SK-N-SH treated with all-trans-retinoic acid at 6 μM for 48 hours (cell line): ENCODE measurements around the gene CACNA1D.

Experiments used
- ATAC-seq: fragments of 200-7000 bp; cut with Tn5 transposase; 3 replicates; pipeline ENCODE4 v1.9.1; 2020; ENCODE audit warnings: mild to moderate bottlenecking, moderate library complexity
- ARNTL ChIP-seq: fragments of 450-650 bp; formaldehyde crosslinking; IDR thresholded peaks from 2 replicates; pipeline ENCODE4 v1.5.0; 2020; ENCODE audit warnings: low read depth, mild to moderate bottlenecking, moderate library complexity, borderline replicate concordance
- BACH2 ChIP-seq: fragments of 250-450 bp; sonication (Bioruptor Pico); IDR thresholded peaks from 2 replicates; pipeline ENCODE4 v1.9.0; 2021; ENCODE audit warnings: mild to moderate bottlenecking, borderline replicate concordance
- CREB5 ChIP-seq: fragments of 250-450 bp; sonication (Bioruptor Pico); IDR thresholded peaks from 2 replicates; pipeline ENCODE4 v1.5.1; 2020; ENCODE audit warnings: low read depth, mild to moderate bottlenecking, moderate library complexity
- CSDC2 ChIP-seq: fragments of 250-450 bp; sonication (Bioruptor Pico); IDR thresholded peaks from 2 replicates; pipeline ENCODE4 v1.5.0; 2020; ENCODE audit warnings: mild to moderate bottlenecking, moderate library complexity
- ESRRG ChIP-seq: fragments of 250-450 bp; sonication (Bioruptor Pico); IDR thresholded peaks from 2 replicates; pipeline ENCODE4 v1.6.1; 2021; ENCODE audit warnings: mild to moderate bottlenecking
- GLIS3 ChIP-seq: fragments of 250-450 bp; sonication (Bioruptor Pico); IDR thresholded peaks from 2 replicates; pipeline ENCODE4 v1.5.0; 2020; ENCODE audit warnings: mild to moderate bottlenecking, moderate library complexity
- ISL1 ChIP-seq: fragments of 250-450 bp; sonication (Bioruptor Pico); IDR thresholded peaks from 2 replicates; pipeline ENCODE4 v2.1.2; 2022; ENCODE audit warnings: mild to moderate bottlenecking, moderate library complexity
- OSR1 ChIP-seq: fragments of 250-450 bp; sonication (Bioruptor Pico); IDR thresholded peaks from 2 replicates; pipeline ENCODE4 v1.8.0; 2022; ENCODE audit warnings: moderate library complexity, mild to moderate bottlenecking, inconsistent platforms
- PPARA ChIP-seq: fragments of 250-450 bp; sonication (Bioruptor Pico); IDR thresholded peaks from 2 replicates; pipeline ENCODE4 v1.5.0; 2020; ENCODE audit warnings: mild to moderate bottlenecking, borderline replicate concordance
- RARB ChIP-seq: fragments of 250-450 bp; sonication (Bioruptor Pico); IDR thresholded peaks from 2 replicates; pipeline ENCODE4 v1.8.0; 2021; ENCODE audit warnings: mild to moderate bottlenecking, moderate library complexity
- SNAI2 ChIP-seq: fragments of 250-450 bp; sonication (Bioruptor Pico); IDR thresholded peaks from 2 replicates; pipeline ENCODE4 v1.5.0; 2020; ENCODE audit warnings: mild to moderate bottlenecking, moderate library complexity
- TCF4 ChIP-seq: fragments of 250-450 bp; sonication (Bioruptor Pico); IDR thresholded peaks from 2 replicates; pipeline ENCODE4 v1.8.0; 2021; ENCODE audit warnings: mild to moderate bottlenecking, moderate library complexity, borderline replicate concordance
- TOX ChIP-seq: fragments of 250-450 bp; sonication (Bioruptor Pico); IDR thresholded peaks from 2 replicates; pipeline ENCODE4 v1.8.0; 2021; ENCODE audit warnings: mild to moderate bottlenecking, moderate library complexity, borderline replicate concordance
- TSHZ2 ChIP-seq: fragments of 250-450 bp; sonication (Bioruptor Pico); IDR thresholded peaks from 2 replicates; pipeline ENCODE4 v1.5.0; 2020; ENCODE audit warnings: mild to moderate bottlenecking, moderate library complexity
- ZC3H10 ChIP-seq: fragments of 250-450 bp; sonication (Bioruptor Pico); IDR thresholded peaks from 2 replicates; pipeline ENCODE4 v1.5.1; 2021; ENCODE audit warnings: mild to moderate bottlenecking, moderate library complexity
- ZFP3 ChIP-seq: fragments of 250-450 bp; sonication (Bioruptor Pico); IDR thresholded peaks from 2 replicates; pipeline ENCODE4 v1.5.0; 2020; ENCODE audit warnings: mild to moderate bottlenecking, moderate library complexity
- ZNF565 ChIP-seq: fragments of 450-650 bp; formaldehyde crosslinking; conservative IDR thresholded peaks from 2 replicates; pipeline ENCODE4 v1.5.0; 2020; ENCODE audit warnings: low read depth, mild to moderate bottlenecking, moderate library complexity
- ZNF70 ChIP-seq: fragments of 450-650 bp; formaldehyde crosslinking; IDR thresholded peaks from 2 replicates; pipeline ENCODE4 v1.5.0; 2020; ENCODE audit warnings: mild to moderate bottlenecking, moderate library complexity
- ZNF8 ChIP-seq: fragments of 450-650 bp; formaldehyde crosslinking; IDR thresholded peaks from 2 replicates; pipeline ENCODE4 v1.5.0; 2020; ENCODE audit warnings: mild to moderate bottlenecking, moderate library complexity
- TF ChIP-seq, protein P1 (sequence below): fragments of 250-450 bp; sonication (Bioruptor Pico); IDR thresholded peaks from 2 replicates; pipeline ENCODE4 v1.5.1; 2021; ENCODE audit warnings: mild to moderate bottlenecking, moderate library complexity
- TF ChIP-seq, protein P2 (sequence below): fragments of 250-450 bp; sonication (Bioruptor Pico); IDR thresholded peaks from 2 replicates; pipeline ENCODE4 v1.8.0; 2021; ENCODE audit warnings: low read depth, mild to moderate bottlenecking, moderate library complexity, borderline replicate concordance
- TF ChIP-seq, protein P3 (sequence below): fragments of 250-450 bp; sonication (Bioruptor Pico); IDR thresholded peaks from 2 replicates; pipeline ENCODE4 v1.8.0; 2020; ENCODE audit warnings: mild to moderate bottlenecking, moderate library complexity, borderline replicate concordance

CACNA1D gene

GRCh38 chr3:53518495-53518981 lies 24.1 kb downstream of the CACNA1D start (continued):
- TF ChIP-seq ZNF70 (CRISPR knock-in tag): no peak
- TF ChIP-seq ARNTL (CRISPR knock-in tag): no peak
- TF ChIP-seq ZNF565: no peak

DNA sequence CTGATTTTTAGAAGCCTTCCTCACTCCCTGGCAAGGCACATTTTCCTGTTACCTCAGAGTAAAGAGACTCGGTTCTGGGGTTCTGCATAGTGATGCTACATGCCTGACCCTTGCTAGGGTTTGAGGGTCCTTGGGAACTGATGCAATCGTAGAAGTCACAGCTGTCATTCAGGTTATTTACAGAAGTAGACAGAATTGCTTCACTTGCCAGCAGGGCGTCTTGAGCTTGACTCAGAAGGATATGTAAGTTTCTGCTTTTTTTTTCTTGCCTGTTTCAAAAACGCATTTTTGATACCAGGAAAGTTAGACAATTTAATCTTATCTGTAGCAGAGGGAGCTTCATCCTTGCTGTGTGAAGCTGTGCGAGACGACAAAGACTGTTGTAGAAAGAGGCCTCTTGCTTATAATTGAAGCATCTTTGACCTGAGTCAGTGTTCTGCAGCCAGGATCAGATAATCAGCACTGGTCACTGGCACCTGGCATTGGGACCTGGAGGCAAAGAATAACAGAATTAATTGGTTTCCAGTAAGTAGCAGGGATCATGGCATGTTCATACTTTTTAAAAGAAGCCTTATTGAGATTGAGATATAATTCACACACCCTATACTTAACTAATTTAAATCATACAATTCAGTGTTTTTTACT lies 24.8 kb downstream of the CACNA1D start:
- ATAC-seq: no peak
- TF ChIP-seq TOX (CRISPR knock-in tag) (no peak), TSHZ2 (CRISPR knock-in tag) (no peak), SNAI2 (no peak), ISL1 (CRISPR knock-in tag) (no peak), ESRRG (CRISPR knock-in tag) (no peak), ZFP3 (CRISPR knock-in tag) (no peak), BACH2 (no peak), CSDC2 (CRISPR knock-in tag) (no peak), ZNF565 (no peak), OSR1 (CRISPR knock-in tag) (no peak), RARB (no peak), ZC3H10 (CRISPR knock-in tag) (no peak), ZNF70 (CRISPR knock-in tag) (no peak), ZNF8 (CRISPR knock-in tag) (no peak), CREB5 (CRISPR knock-in tag) (no peak), TCF4 (CRISPR knock-in tag) (no peak; the same call in 1 of the 2 replicates), GLIS3 (CRISPR knock-in tag) (no peak)
- TF ChIP-seq, protein P1, sequence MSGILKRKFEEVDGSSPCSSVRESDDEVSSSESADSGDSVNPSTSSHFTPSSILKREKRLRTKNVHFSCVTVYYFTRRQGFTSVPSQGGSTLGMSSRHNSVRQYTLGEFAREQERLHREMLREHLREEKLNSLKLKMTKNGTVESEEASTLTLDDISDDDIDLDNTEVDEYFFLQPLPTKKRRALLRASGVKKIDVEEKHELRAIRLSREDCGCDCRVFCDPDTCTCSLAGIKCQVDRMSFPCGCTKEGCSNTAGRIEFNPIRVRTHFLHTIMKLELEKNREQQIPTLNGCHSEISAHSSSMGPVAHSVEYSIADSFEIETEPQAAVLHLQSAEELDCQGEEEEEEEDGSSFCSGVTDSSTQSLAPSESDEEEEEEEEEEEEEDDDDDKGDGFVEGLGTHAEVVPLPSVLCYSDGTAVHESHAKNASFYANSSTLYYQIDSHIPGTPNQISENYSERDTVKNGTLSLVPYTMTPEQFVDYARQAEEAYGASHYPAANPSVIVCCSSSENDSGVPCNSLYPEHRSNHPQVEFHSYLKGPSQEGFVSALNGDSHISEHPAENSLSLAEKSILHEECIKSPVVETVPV (CRISPR knock-in tag): no peak
- TF ChIP-seq, protein P2, sequence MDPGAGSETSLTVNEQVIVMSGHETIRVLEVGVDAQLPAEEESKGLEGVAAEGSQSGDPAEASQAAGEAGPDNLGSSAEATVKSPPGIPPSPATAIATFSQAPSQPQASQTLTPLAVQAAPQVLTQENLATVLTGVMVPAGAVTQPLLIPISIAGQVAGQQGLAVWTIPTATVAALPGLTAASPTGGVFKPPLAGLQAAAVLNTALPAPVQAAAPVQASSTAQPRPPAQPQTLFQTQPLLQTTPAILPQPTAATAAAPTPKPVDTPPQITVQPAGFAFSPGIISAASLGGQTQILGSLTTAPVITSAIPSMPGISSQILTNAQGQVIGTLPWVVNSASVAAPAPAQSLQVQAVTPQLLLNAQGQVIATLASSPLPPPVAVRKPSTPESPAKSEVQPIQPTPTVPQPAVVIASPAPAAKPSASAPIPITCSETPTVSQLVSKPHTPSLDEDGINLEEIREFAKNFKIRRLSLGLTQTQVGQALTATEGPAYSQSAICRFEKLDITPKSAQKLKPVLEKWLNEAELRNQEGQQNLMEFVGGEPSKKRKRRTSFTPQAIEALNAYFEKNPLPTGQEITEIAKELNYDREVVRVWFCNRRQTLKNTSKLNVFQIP (CRISPR knock-in tag): no peak

- ATAC-seq: no peak
- TF ChIP-seq ZNF8 (CRISPR knock-in tag): no peak
- no peak for TF ChIP-seq CSDC2 (CRISPR knock-in tag)
- no peak for TF ChIP-seq TOX (CRISPR knock-in tag)
- TF ChIP-seq TSHZ2 (CRISPR knock-in tag): no peak
- no peak for TF ChIP-seq PPARA (CRISPR knock-in tag)
- no peak for TF ChIP-seq GLIS3 (CRISPR knock-in tag)
- TF ChIP-seq, protein P3, sequence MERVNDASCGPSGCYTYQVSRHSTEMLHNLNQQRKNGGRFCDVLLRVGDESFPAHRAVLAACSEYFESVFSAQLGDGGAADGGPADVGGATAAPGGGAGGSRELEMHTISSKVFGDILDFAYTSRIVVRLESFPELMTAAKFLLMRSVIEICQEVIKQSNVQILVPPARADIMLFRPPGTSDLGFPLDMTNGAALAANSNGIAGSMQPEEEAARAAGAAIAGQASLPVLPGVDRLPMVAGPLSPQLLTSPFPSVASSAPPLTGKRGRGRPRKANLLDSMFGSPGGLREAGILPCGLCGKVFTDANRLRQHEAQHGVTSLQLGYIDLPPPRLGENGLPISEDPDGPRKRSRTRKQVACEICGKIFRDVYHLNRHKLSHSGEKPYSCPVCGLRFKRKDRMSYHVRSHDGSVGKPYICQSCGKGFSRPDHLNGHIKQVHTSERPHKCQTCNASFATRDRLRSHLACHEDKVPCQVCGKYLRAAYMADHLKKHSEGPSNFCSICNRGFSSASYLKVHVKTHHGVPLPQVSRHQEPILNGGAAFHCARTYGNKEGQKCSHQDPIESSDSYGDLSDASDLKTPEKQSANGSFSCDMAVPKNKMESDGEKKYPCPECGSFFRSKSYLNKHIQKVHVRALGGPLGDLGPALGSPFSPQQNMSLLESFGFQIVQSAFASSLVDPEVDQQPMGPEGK: no peak
- no peak for TF ChIP-seq ESRRG (CRISPR knock-in tag)
- TF ChIP-seq ZFP3 (CRISPR knock-in tag): no peak
- TF ChIP-seq, protein P2 (CRISPR knock-in tag): no peak
- no peak for TF ChIP-seq ZC3H10 (CRISPR knock-in tag)
- no peak for TF ChIP-seq SNAI2
- TF ChIP-seq OSR1 (CRISPR knock-in tag): no peak
- TF ChIP-seq ARNTL (CRISPR knock-in tag): no peak
- TF ChIP-seq BACH2: no peak
- no peak for TF ChIP-seq RARB
Measured at GRCh38 chr3:53523346-53523745, 28.9 kb downstream of the CACNA1D start.
